Endothelial cell of umbilical vein (primary cell): ENCODE results near the gene BCL2L14.

Experiments
- CTCF ChIP-seq, 2 donors: IDR thresholded peaks; 1 replicate in 1 of 2; 2 replicates in 1 of 2; pipeline ENCODE4 v1.5.1; 2011; ENCODE audit warnings: low read length in 2 of 2, mild to moderate bottlenecking in 2 of 2, moderate library complexity in 2 of 2, control low read depth in 1 of 2, inconsistent platforms in 1 of 2, low read depth in 1 of 2; ENCODE audit not compliant: insufficient read depth in 1 of 2; ENCODE audit errors: extremely low read depth in 1 of 2
- EZH2 ChIP-seq: IDR thresholded peaks from 2 replicates; pipeline ENCODE4 v1.6.1; 2012; ENCODE audit warnings: borderline replicate concordance, low read depth, mild to moderate bottlenecking, moderate library complexity, low read length, inconsistent platforms; ENCODE audit not compliant: severe bottlenecking
- GATA2 ChIP-seq: IDR thresholded peaks from 2 replicates; pipeline ENCODE4 v1.7.0; 2011; ENCODE audit warnings: low read depth, mild to moderate bottlenecking, moderate library complexity, mixed read lengths, low read length; ENCODE audit not compliant: insufficient read length, insufficient read depth
- JUN ChIP-seq: IDR thresholded peaks from 2 replicates; pipeline ENCODE4 v1.6.1; 2011; ENCODE audit warnings: borderline replicate concordance, low read depth; ENCODE audit not compliant: insufficient read length, insufficient read depth
- MAX ChIP-seq: IDR thresholded peaks from 2 replicates; pipeline ENCODE4 v1.6.1; 2011; ENCODE audit not compliant: insufficient read depth, insufficient read length
- POLR2A ChIP-seq: IDR thresholded peaks from 2 replicates; pipeline ENCODE4 v1.6.1; 2012; ENCODE audit warnings: low read depth, mild to moderate bottlenecking, control low read depth, low read length
- POLR2AphosphoS5 ChIP-seq: IDR thresholded peaks from 2 replicates; pipeline ENCODE4 v1.6.1; 2012; ENCODE audit warnings: low read depth, mild to moderate bottlenecking, control low read depth, low read length, moderate library complexity; ENCODE audit not compliant: insufficient read depth

GRCh38 chr12:12022306-12022936 lies 48.3 kb upstream of the BCL2L14 start:
- TF ChIP-seq CTCF (IDR thresholded peaks at IDR 0.05; ENCODE audit: extremely low read depth in 1 of 2, insufficient read depth in 1 of 2, low read depth in 1 of 2, low read length in 2 of 2) (no peak), GATA2 (no peak), EZH2 (no peak), POLR2A (no peak), MAX (no peak), JUN (no peak), POLR2AphosphoS5 (no peak)
